IMR-90 (cell line): ENCODE measurements around the gene NEURL1B. TPM values are rescaled to one million over a fixed set of nuclear protein-coding genes. Genes with fewer than 3 reads are reported as not detected.

Experiments
- ATAC-seq: fragments of 200-7000 bp; cut with Tn5 transposase; 2 replicates; pipeline ENCODE4 v1.9.1; 2020; ENCODE audit warnings: low read depth, mild to moderate bottlenecking, moderate library complexity
- BruUV-seq: library from RNA; stranded (reverse); fragments of 400-500 nt; replicated peaks from 2 replicates; lab custom pipeline; 2021; lab: Mats Ljungman, UMichigan
- CTCF ChIA-PET: fragments of 300-600 bp; formaldehyde crosslinking; extraction: SDS; loops from one replicate; lab custom pipeline; 2021; ENCODE audit warnings: antibody characterized with exemption; lab: Yijun Ruan, JAX
- POLR2A ChIA-PET: fragments of 300-600 bp; sonication (Branson Sonifier 250); formaldehyde crosslinking; loops from one replicate; lab custom pipeline; 2022; ENCODE audit warnings: antibody characterized with exemption; ENCODE audit not compliant: unreplicated experiment; lab: Charles Lee
- DNase-seq: peaks from one replicate; pipeline ENCODE4 v3.0.0; 2013
- H2AFZ ChIP-seq: replicated peaks from 2 replicates; pipeline ENCODE3; 2013; ENCODE audit warnings: low read length, mild to moderate bottlenecking; ENCODE audit not compliant: poor library complexity
- H2AK5ac ChIP-seq: 2 replicates; pipeline ENCODE4 v1.6.1; 2013; ENCODE audit warnings: low read depth, low read length, inconsistent platforms
- H2AK9ac ChIP-seq: replicated peaks from 2 replicates; pipeline ENCODE3; 2013; ENCODE audit warnings: mild to moderate bottlenecking, low read depth, low read length, moderate library complexity; ENCODE audit not compliant: poor library complexity
- H2BK120ac ChIP-seq: 2 replicates; pipeline ENCODE4 v1.6.1; 2013; ENCODE audit warnings: low read depth, low read length, inconsistent platforms
- H2BK15ac ChIP-seq: 3 replicates; pipeline ENCODE4 v1.6.1; 2013; ENCODE audit warnings: low read depth, low read length, inconsistent platforms
- H2BK20ac ChIP-seq: 2 replicates; pipeline ENCODE4 v1.6.1; 2013; ENCODE audit warnings: low read depth, mild to moderate bottlenecking, inconsistent platforms, low read length, moderate library complexity
- H2BK5ac ChIP-seq: 2 replicates; pipeline ENCODE4 v1.6.1; 2013; ENCODE audit warnings: mild to moderate bottlenecking, low read depth, low read length, inconsistent platforms; ENCODE audit not compliant: poor library complexity, severe bottlenecking
- H3K14ac ChIP-seq: replicated peaks from 2 replicates; pipeline ENCODE4 v1.6.1; 2013; ENCODE audit warnings: low read depth, low read length, inconsistent platforms
- H3K18ac ChIP-seq: 2 replicates; pipeline ENCODE4 v1.6.1; 2013; ENCODE audit warnings: low read depth, low read length, control low read depth
- H3K23ac ChIP-seq: 2 replicates; pipeline ENCODE4 v1.6.1; 2013; ENCODE audit warnings: low read depth, low read length, inconsistent platforms
- H3K27ac ChIP-seq: 2 replicates; pipeline ENCODE4 v1.5.1; 2013; ENCODE audit warnings: mild to moderate bottlenecking, control low read depth, low read length; ENCODE audit not compliant: insufficient read depth
- H3K27me3 ChIP-seq: 2 replicates; pipeline ENCODE4 v1.6.1; 2013; ENCODE audit warnings: low read length; ENCODE audit not compliant: control insufficient read depth, insufficient read depth
- H3K36me3 ChIP-seq: 2 replicates; pipeline ENCODE4 v1.6.1; 2013; ENCODE audit warnings: low read length, mixed read lengths; ENCODE audit not compliant: control insufficient read depth, insufficient read depth
- H3K4ac ChIP-seq: 2 replicates; pipeline ENCODE4 v1.6.1; 2013; ENCODE audit warnings: low read depth, low read length, inconsistent platforms
- H3K4me1 ChIP-seq: 2 replicates; pipeline ENCODE4 v1.6.1; 2013; ENCODE audit warnings: low read length, mixed read lengths; ENCODE audit not compliant: control insufficient read depth, insufficient read depth
- H3K4me2 ChIP-seq: 2 replicates; pipeline ENCODE4 v1.6.1; 2013; ENCODE audit warnings: low read depth, mild to moderate bottlenecking, control low read depth, low read length, moderate library complexity
- H3K4me3 ChIP-seq: 2 replicates; pipeline ENCODE4 v1.5.1; 2013; ENCODE audit warnings: low read depth, mild to moderate bottlenecking, control low read depth, low read length, moderate library complexity; ENCODE audit not compliant: insufficient read depth
- H3K56ac ChIP-seq: 2 replicates; pipeline ENCODE4 v1.6.1; 2013; ENCODE audit warnings: low read length, inconsistent platforms; ENCODE audit not compliant: insufficient read depth; ENCODE audit errors: extremely low read depth
- H3K79me1 ChIP-seq, 2 experiments: 2 replicates each; pipeline ENCODE4 v1.6.1; 2013; ENCODE audit warnings: low read length in 2 of 2, inconsistent platforms in 1 of 2, low read depth in 1 of 2
- H3K9ac ChIP-seq: 2 replicates; pipeline ENCODE4 v1.6.1; 2013; ENCODE audit warnings: low read depth, low read length, control low read depth
- H3K9me1 ChIP-seq: 2 replicates; pipeline ENCODE4 v1.6.1; 2013; ENCODE audit warnings: low read length, inconsistent platforms; ENCODE audit not compliant: insufficient read depth
- H3K9me3 ChIP-seq: 2 replicates; pipeline ENCODE4 v1.6.1; 2013; ENCODE audit warnings: low read length; ENCODE audit not compliant: control insufficient read depth, insufficient read depth
- H4K20me1 ChIP-seq: 2 replicates; pipeline ENCODE4 v1.6.1; 2013; ENCODE audit warnings: low read length, inconsistent platforms; ENCODE audit not compliant: insufficient read depth
- H4K5ac ChIP-seq: 2 replicates; pipeline ENCODE4 v1.6.1; 2013; ENCODE audit warnings: mild to moderate bottlenecking, low read depth, low read length, control low read depth
- H4K8ac ChIP-seq, 2 experiments: 2 replicates each; pipeline ENCODE4 v1.6.1; 2013; ENCODE audit warnings: low read depth in 2 of 2, low read length in 2 of 2, control low read depth in 1 of 2, inconsistent platforms in 1 of 2
- H4K91ac ChIP-seq: 2 replicates; pipeline ENCODE4 v1.6.1; 2013; ENCODE audit warnings: low read depth, low read length, inconsistent platforms; ENCODE audit not compliant: insufficient read depth
- BHLHE40 ChIP-seq: fragments of 150-350 bp; IDR thresholded peaks from 2 replicates; pipeline ENCODE4 v1.6.1; 2016; ENCODE audit warnings: mild to moderate bottlenecking, low read depth, low read length
- CEBPB ChIP-seq: IDR thresholded peaks from 2 replicates; pipeline ENCODE4 v1.6.1; 2012; ENCODE audit warnings: low read depth, low read length, improper control_type of control experiment
- CHD1 ChIP-seq: IDR thresholded peaks from 2 replicates; pipeline ENCODE4 v1.6.1; 2012; ENCODE audit warnings: low read depth, low read length, improper control_type of control experiment
- CTCF ChIP-seq: conservative IDR thresholded peaks from 2 replicates; pipeline ENCODE4 v1.5.1; 2012; ENCODE audit warnings: mild to moderate bottlenecking, low read depth, low read length, improper control_type of control experiment
- FOS ChIP-seq: fragments of 150-350 bp; IDR thresholded peaks from 2 replicates; pipeline ENCODE4 v1.6.1; 2016; ENCODE audit warnings: low read depth, low read length
- MAFK ChIP-seq: IDR thresholded peaks from 2 replicates; pipeline ENCODE4 v1.6.1; 2012; ENCODE audit warnings: low read depth, low read length, improper control_type of control experiment
- MXI1 ChIP-seq: IDR thresholded peaks from 2 replicates; pipeline ENCODE4 v1.6.1; 2012; ENCODE audit warnings: low read depth, mild to moderate bottlenecking, low read length, moderate library complexity, borderline replicate concordance
- NFE2L2 ChIP-seq: fragments of 150-350 bp; IDR thresholded peaks from 2 replicates; pipeline ENCODE4 v1.6.1; 2016; ENCODE audit warnings: low read depth, mild to moderate bottlenecking, low read length
- POLR2A ChIP-seq: IDR thresholded peaks from 2 replicates; pipeline ENCODE4 v1.6.1; 2012; ENCODE audit warnings: mild to moderate bottlenecking, low read depth, low read length
- RAD21 ChIP-seq: IDR thresholded peaks from 2 replicates; pipeline ENCODE4 v1.6.1; 2012; ENCODE audit warnings: low read length, improper control_type of control experiment
- RCOR1 ChIP-seq: IDR thresholded peaks from 2 replicates; pipeline ENCODE4 v1.6.1; 2012; ENCODE audit warnings: mild to moderate bottlenecking, low read length, improper control_type of control experiment; ENCODE audit not compliant: insufficient replicate concordance
- RFX5 ChIP-seq: IDR thresholded peaks from 2 replicates; pipeline ENCODE4 v1.8.0; 2012; ENCODE audit warnings: low read depth, mild to moderate bottlenecking, low read length, moderate library complexity
- SMC3 ChIP-seq: fragments of 150-350 bp; IDR thresholded peaks from 2 replicates; pipeline ENCODE4 v1.6.1; 2016; ENCODE audit warnings: low read depth, mild to moderate bottlenecking, antibody characterized with exemption, low read length, moderate library complexity
- USF2 ChIP-seq: fragments of 150-350 bp; IDR thresholded peaks from 2 replicates; pipeline ENCODE4 v1.6.1; 2017; ENCODE audit warnings: mild to moderate bottlenecking, antibody characterized with exemption, low read length, low read depth
- WGBS, 2 experiments: methylation state at CpG; one replicate each; pipeline versions ENCODE4 v1.1.5 to v1.1.7; 2013; ENCODE audit warnings: missing lambda C conversion rate in 2 of 2; ENCODE audit not compliant: insufficient read length in 1 of 2; ENCODE audit errors: extremely low coverage in 2 of 2; 5-methylcytosine and 5-hydroxymethylcytosine counted together
- dilution Hi-C: fragments of 300-500 bp; cut with HindIII; formaldehyde crosslinking; loops from one replicate; pipeline ENCODE4 v1.14.3; 2018; ENCODE audit warnings: low sequenced_read_pairs; ENCODE audit not compliant: unreplicated experiment
- in situ Hi-C: fragments of 300-500 bp; cut with MboI; formaldehyde crosslinking; loops from 3 replicates; pipeline ENCODE4 v1.14.3; 2019; ENCODE audit warnings: low sequenced_read_pairs, inconsistent platforms, mixed read lengths
- intact Hi-C: fragments of 100-400 bp; cut with micrococcal nuclease; formaldehyde crosslinking; loops from 2 replicates; pipeline ENCODE4 v1.10.0; 2022
- polyA plus RNA-seq, 3 experiments: library from polyadenylated mRNA; depleted of rRNA; stranded (reverse); fragments of >200 nt; gene quantifications; 2 replicates each; pipeline ENCODE4 v1.2.3, GENCODE V29; 2012; ENCODE audit warnings: low replicate concordance in 1 of 3
- total RNA-seq: library from RNA; depleted of rRNA; stranded (reverse); fragments of >200 nt; gene quantifications from 2 replicates; pipeline ENCODE4 v1.2.3, GENCODE V29; 2012
- TF ChIP-seq, protein P1 (sequence below): fragments of 150-350 bp; IDR thresholded peaks from 2 replicates; pipeline ENCODE4 v1.6.1; 2016; ENCODE audit warnings: low read depth, mild to moderate bottlenecking, low read length, moderate library complexity, borderline replicate concordance

Gene NEURL1B
- total and polyA plus RNA-seq, 2 of the 4 experiments (the other 2 are of a cell fraction): 1.8 to 2.8 TPM

DNA sequence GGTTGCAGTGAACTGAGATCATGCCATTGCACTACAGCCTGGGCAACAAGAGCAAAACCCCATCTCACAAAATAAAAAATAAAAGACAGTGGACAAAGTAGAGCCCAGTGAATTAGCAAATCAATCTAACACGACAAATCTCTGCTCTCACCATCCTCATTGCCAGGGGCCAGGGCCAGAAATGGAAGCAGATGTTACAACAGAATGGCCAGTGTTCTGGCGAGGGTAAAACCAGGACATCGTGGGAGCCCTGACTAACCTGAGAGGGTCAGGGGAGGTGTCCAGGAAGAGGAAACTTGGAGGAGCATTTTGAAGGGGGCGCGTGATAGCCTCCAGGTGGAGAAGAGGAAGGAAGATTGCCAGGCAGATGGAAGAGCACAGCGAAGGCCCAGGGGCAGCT is 58.4 kb downstream of the NEURL1B start:
- BruUV-seq: no TSS peak
- dilution Hi-C loops (no loop called here), in situ Hi-C loops (loop anchor here (5.0 kb wide), 1 partner anchor 222 kb away; no protein-coding TSS in a partner anchor), intact Hi-C loops (loop anchor here (5.0 kb wide), 1 partner anchor 37 kb away; no protein-coding TSS in a partner anchor)
- 75% methylated on average over 2 of the region's 6 CpGs; no CpG with 5 or more reads in 1 of the 2 experiments for WGBS, 2 experiments
- Histone ChIP-seq H3K27ac (no peak overlapping the region), H4K91ac (no peak overlapping the region), H3K4me2 (no peak overlapping the region), H3K79me1 (no peaks in the 10 kb centered on the region), H3K14ac (no peak overlapping the region), H3K27me3 (peaks cover 36% of the 10 kb centered on the region), H4K20me1 (no peaks in the 10 kb centered on the region), H3K36me3 (no peaks in the 10 kb centered on the region), H2AK5ac (no peak overlapping the region), H3K9me3 (no peaks in the 10 kb centered on the region), H3K56ac (no peak overlapping the region), H3K4me1 (peaks cover 2% of the 10 kb centered on the region; the same call in 1 of the 2 replicates), H3K9me1 (no peaks in the 10 kb centered on the region), H2AFZ (no peak overlapping the region), H2BK20ac (no peak overlapping the region), H3K4ac (no peak overlapping the region), H2BK5ac (no peak overlapping the region), H3K23ac (no peak overlapping the region), H3K9ac (no peak overlapping the region), H3K18ac (no peak overlapping the region), H2BK120ac (no peak overlapping the region), H2AK9ac (no peak overlapping the region), H2BK15ac (no peak overlapping the region), H4K5ac (no peak overlapping the region), H3K4me3 (no peak overlapping the region), H4K8ac (no peak overlapping the region)
- ChIA-PET POLR2A (no interaction called here), CTCF (interaction anchor here (1.2 kb wide), 1 partner anchor 220 kb away, joined by 3 read pairs; no protein-coding TSS in a partner anchor)
- DNase-seq (no peak), ATAC-seq (no peak)
- TF ChIP-seq, protein P1, sequence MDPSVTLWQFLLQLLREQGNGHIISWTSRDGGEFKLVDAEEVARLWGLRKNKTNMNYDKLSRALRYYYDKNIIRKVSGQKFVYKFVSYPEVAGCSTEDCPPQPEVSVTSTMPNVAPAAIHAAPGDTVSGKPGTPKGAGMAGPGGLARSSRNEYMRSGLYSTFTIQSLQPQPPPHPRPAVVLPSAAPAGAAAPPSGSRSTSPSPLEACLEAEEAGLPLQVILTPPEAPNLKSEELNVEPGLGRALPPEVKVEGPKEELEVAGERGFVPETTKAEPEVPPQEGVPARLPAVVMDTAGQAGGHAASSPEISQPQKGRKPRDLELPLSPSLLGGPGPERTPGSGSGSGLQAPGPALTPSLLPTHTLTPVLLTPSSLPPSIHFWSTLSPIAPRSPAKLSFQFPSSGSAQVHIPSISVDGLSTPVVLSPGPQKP: no peak
- TF ChIP-seq NFE2L2 (no peak), RFX5 (no peak), SMC3 (no peak), POLR2A (no peak), FOS (no peak), CEBPB (no peak), MXI1 (no peak), CHD1 (no peak), USF2 (no peak), RAD21 (no peak), BHLHE40 (no peak), CTCF (no peak), RCOR1 (no peak), MAFK (no peak)
